GM21360 (cell line): ENCODE data around the gene MAP4K3.

Experiments
- ATAC-seq: cut with Tn5 transposase; IDR thresholded peaks from one replicate; pipeline ENCODE4 v1.9.1; 2021; ENCODE audit warnings: mild to moderate bottlenecking, moderate library complexity; ENCODE audit not compliant: unreplicated experiment

Gene MAP4K3

GRCh38 chr2:39447266-39448168 is 10.4 kb upstream of the MAP4K3 start:
- ATAC-seq: no peak

DNA sequence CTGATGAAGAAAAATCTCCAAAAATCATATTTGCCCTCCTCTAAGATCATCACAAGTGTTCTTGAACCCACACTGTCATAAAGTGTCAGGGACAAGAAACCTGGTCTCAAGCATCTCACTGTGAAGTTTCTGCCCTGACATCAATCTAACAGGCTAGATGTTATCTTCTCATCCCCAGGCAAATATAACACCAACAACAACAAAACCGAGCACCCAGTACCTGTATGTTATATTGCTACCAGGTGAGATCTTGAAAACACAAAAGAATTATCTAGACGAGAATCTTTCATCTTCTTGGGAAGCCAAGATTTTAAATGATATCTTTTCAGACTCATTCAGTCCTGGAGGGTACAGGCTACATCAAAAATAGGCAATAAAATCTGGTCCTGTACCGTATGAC is 8.8 kb upstream of the MAP4K3 start:
- ATAC-seq: no peak

DNA sequence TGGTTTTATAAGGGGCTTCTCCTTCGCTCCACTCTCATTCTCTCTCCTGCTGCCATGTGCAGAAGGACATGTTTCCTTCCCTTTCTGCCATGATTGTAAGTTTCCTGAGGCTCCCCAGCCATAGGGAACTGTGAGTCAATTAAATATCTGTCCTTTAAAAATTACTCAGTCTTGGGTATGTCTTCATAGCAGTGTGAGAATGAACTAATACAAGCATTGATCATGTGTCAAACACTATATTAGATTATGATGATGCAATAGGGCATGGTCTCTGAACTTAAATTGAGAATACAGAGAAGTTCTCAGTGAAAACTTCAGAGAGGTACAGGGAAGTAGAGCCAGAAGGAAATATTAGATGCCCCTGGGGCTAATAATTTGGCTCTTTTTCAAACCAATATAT is 5.9 kb upstream of the MAP4K3 start:
- no peak for ATAC-seq

DNA sequence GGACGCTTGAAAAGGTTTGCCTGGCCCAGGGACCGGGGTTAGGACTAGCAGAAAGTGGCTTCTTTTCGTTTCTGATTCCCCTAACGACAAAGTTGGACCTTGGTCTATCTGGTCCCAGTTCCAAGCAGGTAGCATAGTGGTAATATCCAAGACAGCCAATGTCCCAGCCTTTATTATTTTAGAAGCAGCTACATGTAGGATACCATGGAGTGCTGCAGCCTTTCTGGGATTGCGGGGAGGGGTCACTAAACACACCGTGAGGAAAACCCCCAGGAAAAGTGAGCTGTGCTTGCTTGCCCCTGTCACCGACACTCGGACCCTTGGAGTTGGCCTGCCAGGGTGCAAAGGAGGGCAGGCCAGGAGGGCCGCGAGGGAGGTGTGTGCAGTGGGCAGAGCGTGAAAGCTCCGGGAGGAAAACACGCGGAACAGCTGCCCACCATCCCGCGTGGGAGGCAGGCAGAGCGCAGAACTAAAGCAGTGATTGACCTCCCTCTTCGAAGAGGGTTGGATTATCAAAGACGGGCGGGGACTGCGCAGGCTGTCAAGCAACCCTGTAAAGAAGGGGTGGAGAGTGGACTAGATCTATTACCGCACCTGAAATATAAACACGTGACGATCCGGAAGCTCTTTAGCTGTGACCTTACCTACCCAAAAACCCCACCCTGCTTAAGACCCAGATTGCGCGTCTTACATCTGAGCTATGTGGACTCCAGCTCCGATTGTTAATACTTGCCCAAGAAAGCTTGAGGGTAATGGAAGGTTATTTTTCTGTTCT is 624 bp upstream of the MAP4K3 start:
- ATAC-seq: peak; percentile 43

- peak; percentile 1 for ATAC-seq
Observed at GRCh38 chr2:39435741-39436591, 1.1 kb downstream of the MAP4K3 start.

- no peak for ATAC-seq
Observed at GRCh38 chr2:39435234-39435633, 1.9 kb downstream of the MAP4K3 start.

GRCh38 chr2:39434233-39434897 is 2.7 kb downstream of the MAP4K3 start:
- ATAC-seq: no peak

DNA sequence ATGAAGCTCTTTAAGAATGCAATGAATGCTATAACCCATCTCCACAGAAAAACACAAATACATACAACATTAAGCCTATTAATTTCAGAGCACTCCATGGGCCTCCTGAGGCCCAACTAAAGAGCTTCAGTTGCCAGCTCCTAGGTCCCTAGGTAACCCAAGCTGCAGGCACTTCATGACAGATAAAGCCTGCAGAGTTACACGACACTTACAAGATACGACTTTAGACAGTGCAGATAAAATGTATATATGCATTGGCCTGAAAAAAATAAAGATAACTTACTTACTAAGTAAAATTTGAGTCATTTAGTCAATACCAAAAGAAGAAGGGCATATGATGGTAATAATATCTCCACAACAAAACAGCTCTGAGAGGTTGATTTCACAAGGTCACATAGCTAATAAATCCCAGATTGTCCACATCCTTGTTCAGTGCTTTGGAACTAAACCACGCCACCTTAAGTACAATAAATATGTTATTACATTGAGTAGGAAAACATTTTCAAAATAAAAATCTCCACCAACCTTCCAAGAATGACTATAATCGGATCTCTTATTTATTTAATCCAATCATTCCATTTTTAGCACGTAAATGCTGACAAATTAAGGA is 3.4 kb downstream of the MAP4K3 start:
- ATAC-seq: no peak

DNA sequence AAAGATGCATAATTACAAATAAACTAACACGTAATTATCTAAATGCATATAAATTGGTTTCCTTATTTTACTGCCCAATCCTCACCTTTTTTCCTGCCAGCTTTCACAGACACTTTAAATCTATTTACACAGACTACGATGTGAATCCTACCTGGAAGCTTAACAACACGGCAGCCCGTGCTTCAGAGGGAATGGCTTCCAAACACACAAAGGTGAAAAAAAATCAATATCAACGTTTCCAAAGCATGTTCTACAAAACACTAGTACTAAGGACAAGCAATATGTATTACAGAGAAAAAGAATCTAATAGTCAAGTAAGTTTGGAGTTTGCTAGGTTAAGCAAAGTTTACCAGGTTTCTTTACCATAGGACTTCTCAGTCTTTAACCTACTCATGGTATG is 4.4 kb downstream of the MAP4K3 start:
- ATAC-seq: no peak

DNA sequence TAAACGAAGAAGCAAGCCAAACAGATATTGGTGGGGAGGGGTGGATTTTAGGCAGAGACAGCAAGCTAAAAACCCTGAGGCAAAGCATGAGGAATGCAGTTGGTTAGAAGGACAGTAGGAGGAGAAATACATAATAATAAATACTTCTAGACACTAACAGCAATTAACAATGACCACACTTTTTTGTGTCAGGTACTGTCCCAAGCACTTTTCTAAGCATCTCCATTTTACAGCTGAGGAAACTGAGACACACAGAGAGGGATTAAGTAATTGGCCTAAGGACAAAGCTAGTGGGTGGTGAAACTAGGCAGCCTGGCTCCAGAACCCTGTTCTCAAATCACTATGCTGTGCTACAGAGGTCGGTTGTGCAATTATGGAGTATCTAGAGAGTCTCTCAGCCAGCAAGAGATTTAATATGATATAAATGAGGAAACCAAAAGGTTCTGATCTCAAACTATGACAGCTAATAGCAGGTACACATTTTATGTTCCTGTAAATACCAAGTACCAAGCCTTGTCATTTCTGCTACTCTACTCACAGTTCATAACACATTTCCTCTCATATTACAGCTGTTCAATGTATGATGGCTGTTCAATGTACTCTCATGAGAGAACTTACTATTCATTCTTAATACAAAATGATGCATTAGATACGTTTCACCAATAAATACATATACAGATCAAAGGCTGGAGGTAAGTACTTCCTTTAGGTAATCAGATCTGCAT is 5.3 kb downstream of the MAP4K3 start:
- ATAC-seq: no peak

DNA sequence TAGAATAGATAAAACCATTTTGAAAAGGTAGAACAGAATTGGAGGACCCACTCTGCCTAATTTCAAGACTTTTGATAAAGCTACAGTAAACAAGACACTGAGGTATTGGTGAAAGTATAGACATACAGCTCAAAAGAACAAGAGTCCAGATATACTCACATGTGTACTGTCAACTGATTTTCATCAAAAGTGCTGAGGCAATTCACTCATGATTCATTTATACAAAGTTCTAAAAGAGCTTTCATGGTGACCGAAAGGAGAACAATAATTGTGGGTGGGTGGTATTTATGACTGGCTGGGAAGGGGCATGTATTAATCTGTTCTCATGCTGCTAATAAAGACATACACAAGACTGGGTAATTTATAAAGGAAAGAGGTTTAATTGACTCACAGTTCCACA is 7.3 kb downstream of the MAP4K3 start:
- ATAC-seq: no peak

DNA sequence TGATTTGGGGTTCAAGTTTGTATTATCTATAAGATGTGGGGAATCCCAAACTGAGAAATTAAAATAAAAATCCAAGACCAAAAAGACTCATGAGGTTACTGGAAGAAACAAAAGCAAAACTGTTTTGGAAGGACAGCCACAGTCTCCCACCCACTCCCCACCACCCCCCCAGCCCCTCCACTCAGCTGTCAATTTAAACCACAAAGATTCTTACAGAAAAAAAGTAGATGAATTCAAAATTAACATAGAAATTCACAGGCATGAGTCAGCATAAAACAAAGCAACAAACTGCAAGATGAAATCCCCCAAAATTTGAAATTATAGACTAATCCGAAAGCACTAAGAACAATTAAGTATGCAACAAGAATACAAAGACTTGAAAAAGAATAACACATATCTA is 12.1 kb downstream of the MAP4K3 start:
- no peak for ATAC-seq

DNA sequence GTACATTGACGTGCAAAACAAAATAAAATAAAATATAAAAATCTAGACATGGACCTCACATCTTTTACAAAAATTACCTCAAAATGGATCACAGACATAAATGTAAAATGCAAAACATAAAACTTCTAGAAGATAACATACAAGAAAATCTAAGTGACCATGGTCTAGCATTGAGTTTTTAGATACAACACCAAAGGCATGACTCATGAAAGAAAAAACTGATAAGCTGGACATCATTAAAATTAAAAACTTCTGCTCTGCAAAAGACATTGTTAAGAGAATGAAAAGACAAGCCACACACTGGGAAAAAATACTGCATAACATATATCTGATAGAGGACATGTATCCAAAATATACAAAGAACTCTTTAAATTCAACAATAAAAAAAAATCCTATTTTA is 14.4 kb downstream of the MAP4K3 start:
- ATAC-seq: no peak

DNA sequence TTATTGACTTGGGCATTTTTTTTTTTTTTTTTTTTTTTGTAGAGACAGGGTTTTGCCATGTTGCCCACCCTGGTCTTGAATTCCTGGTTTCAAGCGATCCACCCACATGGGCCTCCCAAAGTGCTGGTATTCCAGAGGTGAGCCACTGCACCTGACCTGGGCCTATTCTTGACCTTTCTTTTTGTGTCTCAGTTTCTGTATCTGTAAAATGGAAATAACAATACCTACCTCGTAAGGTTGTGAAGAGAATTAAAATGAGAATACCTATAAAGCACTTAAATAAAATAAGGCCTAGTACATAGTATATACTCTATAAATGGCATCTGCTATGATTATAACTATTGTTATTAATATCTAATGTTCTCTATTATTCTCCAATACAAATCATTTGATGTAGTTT is 15.7 kb downstream of the MAP4K3 start:
- no peak for ATAC-seq

DNA sequence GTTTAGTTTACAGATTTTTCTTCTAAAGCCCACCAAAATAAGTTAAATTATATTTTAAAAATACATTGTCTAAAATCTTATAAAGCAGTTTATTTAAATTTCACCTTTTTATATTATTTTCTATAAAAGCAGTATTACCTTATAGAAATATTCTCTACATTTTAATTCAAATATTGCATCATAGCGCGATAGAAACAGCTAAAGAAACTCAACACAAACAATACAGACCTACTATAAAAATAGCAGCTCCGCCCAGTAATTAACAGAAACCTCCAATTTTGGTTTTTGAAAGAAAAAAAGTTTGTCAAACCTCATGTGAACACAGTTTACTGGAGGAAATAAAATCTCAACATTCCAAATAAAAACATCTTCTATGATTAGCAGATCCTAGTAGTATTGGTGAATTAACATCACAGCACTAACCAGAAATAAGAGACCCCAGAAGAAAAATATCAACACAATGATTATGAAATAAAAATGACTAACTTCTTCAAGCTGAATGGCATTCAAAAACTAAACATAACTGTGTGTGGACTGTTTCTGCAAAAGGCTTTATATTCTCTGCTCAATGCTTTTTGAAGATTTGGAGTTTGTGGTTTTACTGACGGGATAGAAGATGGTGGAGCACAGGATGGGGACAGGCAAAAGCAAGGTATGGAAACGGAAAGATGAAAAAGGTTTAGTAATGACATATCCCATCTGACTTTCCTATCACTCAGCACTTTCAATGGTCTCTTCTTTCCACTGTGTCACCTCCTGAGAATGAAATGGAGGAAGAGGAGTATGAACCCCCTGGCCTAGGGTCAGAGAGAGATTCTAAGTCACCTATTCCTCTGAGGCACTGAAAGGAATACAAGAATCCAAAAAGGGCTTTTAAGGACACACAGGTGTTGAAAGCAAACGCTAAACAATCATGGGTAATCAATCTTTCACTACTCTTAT is 17.5 kb downstream of the MAP4K3 start:
- no peak for ATAC-seq

GRCh38 chr2:39418491-39418890 is 18.6 kb downstream of the MAP4K3 start:
- no peak for ATAC-seq

DNA sequence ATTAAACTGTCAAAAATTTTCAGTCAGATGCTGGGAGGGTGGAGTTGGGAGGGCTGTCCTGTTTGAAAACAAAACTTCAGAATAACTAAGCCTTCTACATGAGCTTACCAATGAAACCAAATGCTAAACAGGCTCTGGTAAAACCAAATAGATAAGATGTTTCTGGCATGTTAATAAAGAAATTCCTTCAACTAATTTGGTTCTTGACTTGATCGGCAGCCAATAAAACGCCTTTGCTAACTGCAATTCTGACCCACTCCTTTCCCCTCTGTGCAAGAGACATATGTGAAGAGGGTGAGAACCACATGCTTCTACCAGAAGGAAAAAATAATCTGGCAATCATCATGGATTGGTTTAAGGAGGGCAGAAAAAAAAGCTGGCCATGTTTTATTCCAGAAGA is 20.9 kb downstream of the MAP4K3 start:
- no peak for ATAC-seq

- ATAC-seq: peak; percentile 37
Observed at GRCh38 chr2:39413063-39413737, 23.9 kb downstream of the MAP4K3 start.
